Embryonic facial prominence (tissue), 1 donor: ENCODE results near the gene VAMP4.

Source experiments
- DNase-seq: peaks from one replicate; pipeline ENCODE4 v3.0.0-alpha.2; 2016; ENCODE audit errors: extremely low spot score

The VAMP4 gene, protein sequence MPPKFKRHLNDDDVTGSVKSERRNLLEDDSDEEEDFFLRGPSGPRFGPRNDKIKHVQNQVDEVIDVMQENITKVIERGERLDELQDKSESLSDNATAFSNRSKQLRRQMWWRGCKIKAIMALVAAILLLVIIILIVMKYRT

DNA sequence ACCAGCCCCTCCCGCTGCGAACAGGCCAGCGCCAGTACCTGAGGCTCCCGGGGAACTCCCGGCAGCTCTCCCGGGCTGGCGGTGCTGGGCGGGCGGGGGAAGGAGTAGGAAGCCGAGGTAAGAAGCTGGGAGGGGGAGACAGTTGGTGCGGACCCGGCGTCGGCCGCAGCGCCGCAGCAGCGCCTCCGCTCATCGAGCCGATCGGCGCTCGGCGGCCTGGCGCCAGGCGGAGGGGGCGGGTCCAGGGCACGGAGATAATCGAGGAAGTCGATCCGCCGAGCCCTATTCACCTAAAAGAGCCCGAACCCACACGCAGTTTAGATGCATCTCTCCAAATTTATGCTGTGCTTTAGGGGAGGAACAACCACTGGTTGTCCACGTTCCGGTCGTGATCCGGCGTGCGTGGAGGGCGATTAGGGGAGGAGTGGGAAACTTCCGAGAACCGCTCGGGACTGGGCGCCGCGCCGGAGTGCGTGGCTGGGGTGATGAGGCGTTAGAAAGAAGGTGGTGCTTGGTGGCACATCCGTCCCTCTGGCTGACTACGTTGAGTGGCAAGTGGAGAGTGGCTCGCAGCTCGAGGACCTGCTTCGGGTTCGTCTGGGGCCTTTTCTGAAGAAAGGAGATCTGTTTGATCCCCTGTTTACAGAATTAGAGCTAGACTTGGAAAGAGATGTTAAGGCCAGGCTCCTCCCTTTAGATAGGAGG is at the start of gene VAMP4:
Gene VAMP4, minus strand, starts transcription at position 194 of the 705 bp plus-strand sequence. CDS start 3,651 bp downstream, outside the sequence.
- DNase-seq: peak; percentile 82

- no peak for DNase-seq
Measured at GRCh38 chr1:171790318-171790717, 48.5 kb upstream of the VAMP4 start.

- no peak for DNase-seq
Measured at GRCh38 chr1:171788696-171789095, 46.8 kb upstream of the VAMP4 start.

- no peak for DNase-seq
Measured at GRCh38 chr1:171787686-171788480, 46.0 kb upstream of the VAMP4 start.

- no peak for DNase-seq
Measured at GRCh38 chr1:171786534-171786933, 44.7 kb upstream of the VAMP4 start.

DNA sequence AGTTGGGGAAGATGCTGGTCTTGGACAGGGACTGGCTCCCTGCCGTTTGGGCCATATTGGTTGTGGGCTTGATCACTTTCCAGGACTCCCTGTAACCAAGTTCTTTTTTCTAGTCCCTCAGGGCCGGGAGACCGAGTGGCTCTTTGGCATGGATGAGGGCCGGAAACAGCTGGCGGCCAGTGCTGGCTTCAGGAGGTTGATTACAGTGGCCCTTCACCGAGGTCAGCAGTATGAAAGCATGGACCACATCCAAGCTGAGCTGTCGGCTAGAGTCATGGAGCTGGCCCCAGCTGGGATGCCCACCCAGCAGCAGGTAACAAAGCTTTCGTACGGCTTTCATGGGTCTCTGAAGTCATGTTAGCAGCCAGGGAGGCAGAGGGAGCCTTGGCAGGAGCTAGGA is 43.9 kb upstream of the VAMP4 start:
- no peak for DNase-seq

DNA sequence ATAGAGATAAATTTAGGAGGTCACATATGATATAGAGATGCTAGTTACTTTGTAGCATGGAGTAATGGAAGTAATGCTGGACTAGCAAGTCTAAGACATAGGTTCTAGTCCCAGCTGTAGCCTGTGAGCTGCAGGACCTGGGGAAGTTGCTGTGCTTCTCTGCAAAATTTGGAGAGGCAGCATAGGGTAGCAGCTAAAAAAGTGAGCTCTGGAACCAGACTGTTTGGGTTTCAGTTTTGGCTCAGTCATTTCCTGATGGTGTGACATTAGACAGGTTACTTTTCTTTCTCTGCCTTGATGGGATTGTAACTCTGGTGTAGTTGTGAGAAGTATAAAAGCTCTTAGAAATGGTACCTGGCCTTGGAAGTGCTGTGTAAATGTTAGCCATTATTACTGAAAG is 42.9 kb upstream of the VAMP4 start:
- DNase-seq: no peak

GRCh38 chr1:171783816-171784530 is 42.1 kb upstream of the VAMP4 start:
- DNase-seq: no peak

- DNase-seq: peak; percentile 97
Measured at GRCh38 chr1:171781176-171781875, 39.5 kb upstream of the VAMP4 start, which contains the start of gene METTL13. Gene METTL13, plus strand, starts transcription at chr1:171781660. Its CDS starts 308 bp downstream, at chr1:171781968.

- no peak for DNase-seq
Measured at GRCh38 chr1:171780583-171781175, 38.8 kb upstream of the VAMP4 start.

DNA sequence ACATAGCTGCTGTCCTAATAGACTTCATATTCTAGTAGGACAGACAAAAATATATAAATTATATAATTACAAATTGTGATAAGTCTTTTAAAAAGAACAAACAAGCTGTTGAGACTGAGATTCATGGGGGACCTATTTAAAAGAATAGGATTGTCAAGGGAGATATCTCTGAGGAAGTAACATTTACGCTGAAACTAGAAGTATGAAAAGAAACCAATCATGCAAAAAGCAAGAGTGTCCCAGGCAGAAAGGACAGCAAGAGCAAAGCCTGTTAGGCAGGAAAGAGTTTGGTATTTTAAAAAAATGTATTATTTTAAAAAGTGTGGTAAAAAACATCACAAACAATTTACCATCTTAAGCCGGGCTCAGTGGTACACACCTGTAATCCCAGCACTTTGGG is 30.4 kb upstream of the VAMP4 start:
- no peak for DNase-seq

DNA sequence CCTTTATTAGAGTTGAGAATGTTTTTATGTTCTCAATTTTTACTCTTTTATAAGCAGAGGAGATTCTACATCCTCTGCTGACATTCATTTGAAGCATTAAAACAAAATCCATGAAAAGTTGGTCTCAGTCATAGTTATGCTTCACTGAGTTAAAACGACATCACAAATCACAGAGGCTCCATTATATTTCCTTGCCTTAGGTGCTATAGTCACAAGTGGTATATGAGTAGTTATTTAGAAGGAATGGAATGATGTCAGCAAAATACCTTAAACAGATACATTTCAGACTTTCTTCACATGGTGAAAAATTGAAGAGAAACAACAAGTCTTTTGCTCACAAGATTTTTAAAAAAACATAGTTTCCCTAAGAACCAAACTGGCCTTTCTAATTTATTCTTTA is 27.9 kb upstream of the VAMP4 start:
- no peak for DNase-seq

DNA sequence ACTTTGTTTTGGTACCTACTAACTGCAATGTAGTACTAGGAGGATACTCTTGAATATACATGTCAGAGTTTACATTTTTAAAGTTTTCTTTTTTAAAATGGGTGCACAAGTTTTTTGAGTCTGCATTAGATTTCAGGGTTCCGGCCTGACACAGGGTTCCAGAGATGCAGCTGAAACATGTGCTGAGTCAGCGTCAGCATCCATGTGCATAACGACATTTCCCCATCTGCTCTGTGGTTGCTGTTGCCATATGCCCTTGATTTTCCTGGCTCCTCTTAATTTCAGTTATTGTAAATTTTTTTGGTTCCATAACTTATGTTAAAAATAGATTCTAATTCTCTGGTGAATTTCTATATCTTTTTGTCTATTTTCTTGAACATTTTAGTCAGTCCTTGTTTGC is 27.3 kb upstream of the VAMP4 start:
- peak; percentile 24 for DNase-seq

GRCh38 chr1:171763764-171764163 is 21.9 kb upstream of the VAMP4 start:
- DNase-seq: no peak

DNA sequence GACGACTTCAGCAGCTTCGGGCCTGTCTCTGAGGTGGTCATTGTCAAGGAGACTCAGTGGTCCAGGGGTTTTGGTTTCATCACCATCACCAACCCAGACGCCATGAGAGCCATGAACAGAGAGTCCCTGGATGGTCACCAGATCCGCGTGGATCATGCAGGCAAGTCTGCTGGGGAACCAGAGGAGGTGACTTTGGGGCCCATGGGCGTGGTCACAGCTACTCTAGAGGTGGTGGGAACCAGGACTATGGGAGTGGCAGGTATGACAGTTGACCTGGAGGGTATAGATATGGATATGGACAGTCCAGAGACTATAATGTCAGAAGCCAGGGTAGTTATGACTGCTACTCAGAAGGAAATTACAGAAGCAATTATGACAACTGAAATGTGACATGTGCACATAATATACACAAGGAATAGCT is 20.3 kb upstream of the VAMP4 start:
- DNase-seq: no peak

DNA sequence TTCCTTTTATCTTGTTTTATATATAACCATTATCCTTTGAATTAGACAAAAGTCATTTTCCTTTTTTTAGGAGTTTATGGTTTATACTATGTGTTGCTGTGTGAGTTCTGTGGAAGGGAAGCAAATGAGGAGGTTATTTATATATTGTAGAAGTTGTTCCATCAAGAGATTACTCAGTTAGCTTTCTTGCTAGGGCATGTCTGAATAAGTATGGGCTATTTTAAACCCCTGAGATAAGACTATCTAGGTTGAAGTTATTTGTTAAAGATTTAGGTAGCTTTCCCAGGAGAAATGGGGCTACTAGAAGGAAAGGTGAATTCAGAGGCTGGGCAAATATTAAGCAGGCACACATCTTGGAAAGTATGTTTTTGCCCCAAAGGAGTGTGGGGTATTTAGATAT is 16.1 kb upstream of the VAMP4 start:
- DNase-seq: no peak

DNA sequence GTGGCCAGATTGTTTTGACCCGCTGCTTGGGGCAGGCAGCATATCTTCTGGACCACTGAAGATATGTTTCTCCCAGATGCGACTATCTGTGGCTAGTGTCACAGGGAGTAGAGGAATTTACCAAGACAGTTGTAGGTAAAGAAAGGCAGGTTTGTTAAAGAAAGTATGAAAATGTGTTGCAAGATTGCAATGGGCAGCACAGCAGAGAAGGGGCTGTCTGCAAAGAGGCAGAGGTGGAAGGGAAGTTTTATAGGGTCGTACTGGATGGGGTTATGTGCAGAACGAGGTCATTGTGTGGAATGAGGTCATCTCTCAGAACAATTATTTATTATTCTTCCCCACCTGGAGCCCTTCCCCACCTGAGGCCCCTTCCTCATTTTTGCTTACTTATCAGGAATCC is 15.0 kb upstream of the VAMP4 start:
- no peak for DNase-seq

DNA sequence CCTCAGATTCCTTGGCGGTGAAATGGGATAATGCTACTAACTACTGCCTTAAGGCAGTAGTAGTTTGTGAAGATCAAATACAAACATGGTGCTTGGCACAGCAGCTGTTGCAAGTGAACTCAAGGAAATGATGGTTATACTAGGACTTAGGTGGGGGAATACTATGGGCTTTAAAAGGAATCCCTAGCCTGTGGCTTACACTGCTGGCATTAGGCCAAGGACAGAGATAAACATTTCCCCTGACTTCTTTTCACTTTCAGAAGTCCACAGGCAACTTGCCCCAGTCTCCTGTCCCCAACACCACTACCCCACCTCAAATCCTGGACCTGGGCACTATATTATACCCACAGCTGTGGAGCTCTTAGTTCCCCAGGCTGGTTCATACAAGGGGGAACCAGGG is 13.1 kb upstream of the VAMP4 start:
- DNase-seq: no peak

DNA sequence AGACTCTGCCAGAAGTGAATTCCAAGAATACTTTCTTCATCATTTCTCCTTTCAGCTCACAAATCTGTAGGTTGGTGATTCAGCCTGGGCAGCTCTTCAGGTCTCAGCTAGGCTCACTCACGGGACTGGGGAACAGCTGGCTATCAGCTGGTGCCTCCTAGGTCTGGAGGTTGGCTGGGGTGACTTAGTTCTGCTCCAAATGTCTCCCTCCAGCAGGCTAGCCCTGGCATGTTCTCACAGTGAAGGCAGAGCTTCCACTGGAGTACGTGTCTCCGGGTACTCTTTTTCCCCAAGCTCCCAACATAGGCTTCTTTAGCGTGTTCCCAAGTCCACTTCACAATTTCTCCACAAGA is 12.5 kb upstream of the VAMP4 start:
- no peak for DNase-seq

GRCh38 chr1:171753685-171754352 is 12.0 kb upstream of the VAMP4 start:
- DNase-seq: no peak

- no peak for DNase-seq
Measured at GRCh38 chr1:171753182-171753581, 11.3 kb upstream of the VAMP4 start.
